Posterior vena cava (tissue), 2 donors: Measurements from ENCODE around the gene CMIP. TPM values are rescaled to one million over a fixed set of nuclear protein-coding genes. Genes with fewer than 3 reads are reported as not detected.
A peak's percentile ranks its signal among the peaks of the same experiment; 100 is the strongest.
"Not testable (repeated sequence)": the region's sequence is repeated elsewhere in the genome, so short reads cannot be mapped to it uniquely, and the experiment has no call there.

Source experiments
- DNase-seq: peaks from one replicate; pipeline ENCODE4 v3.0.0-alpha.2; 2020; ENCODE audit warnings: low spot score
- intact Hi-C, 2 donors: fragments of 100-400 bp; cut with DNase I; formaldehyde crosslinking; loops; one replicate each; pipeline versions ENCODE4 v1.14.1 to v1.14.2; 2022 to 2023
- total RNA-seq, 2 donors: library from RNA; stranded (reverse); fragmentation: NEBNext Ultra II Directional; extraction: Animal tissue kit (Norgen Biotek cat#: 25700); gene quantifications; one replicate each; pipeline ENCODE4 v1.2.1, GENCODE V29; 2021
- donor health status: DM: yes; HTN: yes; CAD: no.
- donor health status: DM: yes; HTN: yes; CAD: no.

Gene CMIP
- total RNA-seq, 2 donors from 2014 or later, result 38.2 to 45.2 TPM

DNA sequence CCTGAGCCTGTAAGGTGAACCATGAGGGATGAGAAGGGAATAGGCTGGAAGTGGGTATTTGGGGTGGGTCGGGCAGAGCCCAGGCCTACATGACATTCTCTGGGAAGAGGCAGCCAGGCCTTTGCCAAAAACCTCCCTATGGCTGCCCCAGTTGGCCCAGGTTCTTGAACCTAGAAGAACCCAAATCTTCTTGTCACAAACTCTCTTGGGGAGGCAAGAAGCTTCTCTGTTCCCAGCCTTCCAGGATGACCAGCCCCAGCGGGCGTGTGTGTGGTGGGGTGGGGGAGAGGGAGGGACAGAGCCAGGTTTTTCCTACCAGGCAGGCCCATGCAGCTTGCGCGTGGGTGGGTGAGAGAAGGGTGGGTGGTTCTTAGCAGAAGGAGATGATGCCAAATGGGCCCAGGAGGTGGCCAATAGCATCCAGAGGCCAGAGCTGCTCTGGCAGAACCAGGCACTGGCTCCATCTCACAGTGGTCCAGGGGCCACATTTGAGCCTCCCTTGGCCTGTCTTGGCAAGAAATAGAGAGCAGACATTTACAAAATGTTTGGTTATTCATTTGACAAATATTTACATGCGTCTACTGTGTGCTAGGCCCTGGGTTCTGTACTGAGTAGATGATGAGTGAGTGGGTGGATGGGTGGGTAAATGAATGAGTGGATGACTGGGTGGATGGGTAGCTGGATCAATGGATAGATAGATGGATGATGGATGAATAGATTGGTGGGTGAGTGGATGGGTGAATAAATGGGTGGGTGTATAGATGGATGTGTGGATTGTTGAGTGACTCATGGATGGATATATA is 290.2 kb downstream of the CMIP start:
- DNase-seq, result peak; percentile 50
- intact Hi-C loops, result loop anchor here in 1 of 2 donors (10.0 kb wide), 1 partner anchor 530 kb away; no protein-coding TSS in a partner anchor

DNA sequence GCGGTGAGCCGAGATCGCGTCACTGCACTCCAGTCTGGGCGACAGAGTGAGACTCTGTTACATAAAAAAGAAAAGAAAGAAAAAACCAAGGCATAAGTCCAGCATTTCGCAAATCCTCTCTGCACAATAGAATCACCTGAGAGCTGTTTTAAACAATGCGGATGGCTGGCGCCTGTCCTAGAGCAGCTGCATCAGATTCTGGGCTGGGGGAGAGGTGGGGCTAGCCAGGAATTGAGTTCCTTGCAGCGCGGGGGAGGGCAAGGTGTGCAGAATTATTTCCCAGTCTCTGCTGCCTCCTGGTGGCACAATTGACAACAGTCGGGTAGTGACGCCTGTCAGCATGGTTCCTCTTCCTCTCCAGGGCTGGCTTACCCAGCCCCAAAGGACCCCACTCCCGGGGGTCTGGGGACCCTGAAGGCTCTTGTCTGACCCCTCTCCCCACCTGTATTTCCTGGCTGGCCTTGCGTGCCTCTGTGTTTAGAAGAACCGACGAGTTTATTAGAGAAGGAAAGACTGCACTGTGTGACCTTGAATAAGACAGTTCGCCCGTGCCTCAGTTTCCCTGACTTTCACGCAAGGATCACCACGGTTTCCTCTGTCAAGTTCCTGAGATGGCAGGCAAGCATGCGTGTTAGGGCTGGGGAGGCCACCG is 293.4 kb downstream of the CMIP start:
- intact Hi-C loops, result loop anchor here in 1 of 2 donors (10.0 kb wide), 1 partner anchor 533 kb away; no protein-coding TSS in a partner anchor
- peak; percentile 90 for DNase-seq

DNA sequence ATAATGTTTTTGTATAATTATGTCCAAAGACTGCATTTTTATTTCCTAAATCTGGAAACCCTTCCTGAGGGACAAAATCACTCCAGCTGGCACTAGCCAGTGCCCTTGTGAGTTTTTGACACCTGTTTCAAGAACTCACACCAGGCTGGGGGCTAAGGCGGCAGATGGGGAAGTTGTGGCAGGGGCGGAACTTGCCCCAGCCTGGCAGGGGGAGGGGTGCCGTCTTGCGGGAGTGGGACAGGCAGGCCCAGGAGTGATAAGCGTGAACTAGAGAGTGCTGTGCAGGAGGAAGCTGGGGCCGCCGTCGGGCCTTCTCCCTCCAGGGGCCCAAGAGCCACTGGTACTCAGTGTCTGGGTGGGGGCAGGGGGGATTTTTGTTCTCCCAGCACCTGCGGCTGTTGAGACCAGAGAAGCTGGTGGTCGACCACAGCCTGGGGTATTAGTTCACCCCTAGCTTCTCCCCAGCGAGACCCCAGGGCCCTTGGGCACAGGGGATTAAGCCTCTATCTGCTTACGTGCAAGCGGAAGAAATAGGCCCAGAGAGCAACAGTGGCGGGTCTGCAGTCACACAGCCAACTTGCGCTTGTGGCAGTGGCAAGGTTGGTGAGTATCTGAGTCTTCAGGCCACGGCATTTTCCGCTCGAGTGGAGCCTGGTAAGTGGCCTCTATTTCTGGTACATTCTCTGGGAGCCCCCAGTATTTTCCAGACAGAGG is 294.3 kb downstream of the CMIP start:
- peak; percentile 91 for DNase-seq
- intact Hi-C loops, result loop anchor here in 1 of 2 donors (10.0 kb wide), 1 partner anchor 534 kb away; no protein-coding TSS in a partner anchor

DNA sequence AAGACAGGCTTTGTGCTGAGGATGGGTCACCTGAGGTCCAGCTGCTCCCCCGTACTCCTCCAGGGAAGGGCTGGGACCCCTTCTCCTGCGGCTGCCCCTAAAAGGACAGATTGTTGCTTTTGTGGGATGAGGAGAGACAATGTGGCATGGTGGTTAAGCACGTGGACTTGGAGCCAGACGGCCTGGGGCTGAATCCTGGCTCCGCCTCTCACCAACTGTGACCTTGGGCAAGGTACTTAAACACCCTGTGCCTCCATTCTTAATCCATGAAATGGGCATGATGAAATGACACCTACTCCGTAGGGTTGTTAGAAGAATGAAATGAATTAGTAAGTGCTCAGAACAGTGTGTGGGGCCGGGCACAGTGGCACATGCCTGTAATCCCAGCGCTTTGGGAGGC is 294.9 kb downstream of the CMIP start:
- DNase-seq, result peak; percentile 49
- intact Hi-C loops, result loop anchor here in 1 of 2 donors (10.0 kb wide), 1 partner anchor 535 kb away; no protein-coding TSS in a partner anchor

DNA sequence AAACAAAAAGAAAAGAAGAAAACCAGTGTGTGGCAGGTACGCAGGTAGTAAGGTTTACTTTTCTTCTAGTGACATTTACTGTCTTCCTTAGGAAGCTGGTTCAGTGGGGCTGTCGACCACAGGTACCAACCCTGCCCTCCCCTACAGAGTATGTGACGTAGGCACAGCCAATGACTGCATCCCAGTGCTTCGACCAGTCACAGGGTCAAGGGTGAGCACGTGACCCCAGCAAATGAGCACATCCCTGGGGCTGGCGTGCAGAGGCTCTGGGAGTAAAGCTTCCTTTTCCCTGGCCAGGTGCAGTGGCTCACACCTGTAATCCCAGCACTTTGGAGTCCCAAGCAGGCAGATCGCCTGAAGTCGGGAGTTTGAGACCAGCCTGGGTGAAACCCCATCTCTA is 295.6 kb downstream of the CMIP start:
- intact Hi-C loops, result no loop called here
- peak; percentile 58 for DNase-seq

DNA sequence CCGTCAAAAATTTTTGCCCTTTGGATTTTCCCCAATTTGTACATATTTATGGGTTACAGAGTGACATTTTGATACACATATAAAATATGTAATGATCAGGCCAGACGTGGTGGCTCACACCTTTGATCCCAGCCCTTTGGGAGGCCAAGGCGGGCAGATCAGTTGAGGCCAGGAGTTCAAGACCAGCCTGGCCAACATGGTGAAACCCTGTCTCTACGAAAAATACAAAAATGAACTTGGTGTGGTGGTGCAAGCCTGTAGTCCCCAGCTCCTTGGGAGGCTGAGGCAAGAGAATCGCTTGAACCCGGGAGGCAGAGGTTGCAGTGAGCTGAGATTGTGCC is 296.8 kb downstream of the CMIP start:
- DNase-seq, result peak; percentile 25
- intact Hi-C loops, result not testable (repeated sequence)

DNA sequence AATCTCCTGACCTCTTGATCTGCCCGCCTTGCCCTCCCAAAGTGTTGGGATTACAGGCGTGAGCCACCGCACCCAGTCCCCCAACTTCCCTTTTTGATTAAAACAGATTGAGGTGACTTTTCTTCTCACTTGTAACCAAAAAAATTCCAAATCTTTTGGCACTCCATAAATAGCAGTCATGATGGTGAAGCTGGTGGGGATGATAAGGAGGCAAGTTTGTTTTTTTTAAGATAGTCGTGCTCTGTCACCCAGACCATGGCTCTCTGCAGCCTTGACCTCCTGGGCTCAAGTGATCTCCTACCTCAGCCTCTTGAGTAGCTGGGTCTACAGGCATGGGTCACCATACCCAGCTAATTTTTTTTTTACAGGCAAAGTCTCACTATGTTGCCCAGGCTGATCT is 299.8 kb downstream of the CMIP start:
- intact Hi-C loops, result no loop called here
- DNase-seq, result no peak

DNA sequence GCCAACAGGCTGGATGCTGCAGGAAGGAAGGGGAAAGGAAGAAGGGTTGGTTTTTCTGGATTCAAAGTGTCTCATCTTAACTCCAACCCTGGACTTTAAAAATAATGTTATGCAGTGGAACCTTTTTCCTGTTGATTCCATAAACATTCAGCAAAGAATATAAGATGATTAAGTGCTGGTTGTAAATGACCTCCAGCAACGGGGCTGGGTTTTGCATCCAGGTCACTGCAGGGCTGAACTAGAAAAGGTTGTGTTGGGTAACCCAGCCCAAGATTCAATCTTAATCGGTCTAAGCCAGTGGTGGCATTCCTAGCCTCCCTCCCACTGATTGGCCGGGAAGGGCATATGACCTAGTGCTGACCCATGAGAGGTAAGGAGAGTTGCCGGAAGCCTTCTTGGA is 300.3 kb downstream of the CMIP start:
- intact Hi-C loops, result no loop called here

DNA sequence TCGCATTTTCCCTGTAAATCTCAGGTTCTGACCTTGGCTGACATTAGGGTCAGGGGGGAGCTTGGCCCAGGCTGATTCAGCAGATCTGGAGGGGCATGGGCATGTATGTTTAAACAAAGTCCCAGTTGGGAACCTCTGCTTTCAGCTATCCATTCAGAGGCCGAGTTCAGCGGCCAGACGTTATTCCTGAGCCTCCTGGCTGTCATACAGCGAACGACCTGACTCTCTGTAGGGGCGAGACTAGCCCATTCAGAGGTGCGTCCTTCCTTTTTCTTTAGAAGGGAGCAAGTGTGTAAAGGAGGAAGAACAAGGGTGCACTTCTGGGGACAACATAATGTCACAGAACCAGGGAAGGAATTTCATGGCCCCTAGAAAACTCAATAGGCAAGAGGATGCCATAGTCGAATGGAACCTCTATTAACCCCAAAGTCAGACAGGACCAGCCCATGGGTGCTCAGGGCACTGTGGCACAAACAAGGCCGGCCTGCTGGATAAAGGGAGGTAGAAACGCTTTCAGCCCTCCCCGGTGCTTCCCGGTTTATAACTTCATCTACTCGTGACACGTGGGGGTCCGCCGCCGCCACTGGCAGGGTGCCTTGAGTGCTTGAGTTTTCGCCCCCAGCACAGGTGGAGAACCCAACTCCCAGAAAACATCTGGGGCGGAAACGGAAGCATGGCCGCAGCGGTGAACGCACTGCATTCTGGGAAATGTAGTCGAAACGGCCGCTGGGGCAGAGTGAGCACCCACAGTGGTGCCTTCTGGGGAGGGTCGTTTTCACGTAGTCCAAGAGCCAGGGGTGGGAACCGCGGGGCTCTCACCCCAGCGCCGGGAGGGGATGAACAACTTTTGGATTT is 301.3 kb downstream of the CMIP start:
- intact Hi-C loops, result no loop called here
- DNase-seq, result peak; percentile 91

More for the DNA sequence above, 300.3 kb downstream of the CMIP start:
- no peak for DNase-seq

DNA sequence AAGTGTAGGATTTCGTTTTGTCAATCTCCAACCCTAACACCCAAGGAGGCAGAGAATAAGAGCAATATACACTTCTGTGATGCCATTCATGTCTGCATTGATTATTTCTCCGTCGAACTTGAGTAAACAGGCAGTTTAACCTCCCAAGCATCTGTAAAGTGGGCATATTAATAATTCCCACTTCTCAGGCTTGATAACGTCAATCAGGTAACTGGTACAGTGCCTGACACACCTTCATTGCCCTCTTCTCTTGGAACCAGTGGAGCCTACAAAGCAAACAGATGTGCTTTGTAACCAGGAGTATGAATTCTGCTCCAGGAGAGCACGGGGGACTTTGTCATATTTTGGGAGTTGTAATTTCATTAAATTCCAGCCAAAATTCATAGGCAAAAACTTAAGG is 302.0 kb downstream of the CMIP start:
- intact Hi-C loops, result no loop called here
- DNase-seq, result no peak

DNA sequence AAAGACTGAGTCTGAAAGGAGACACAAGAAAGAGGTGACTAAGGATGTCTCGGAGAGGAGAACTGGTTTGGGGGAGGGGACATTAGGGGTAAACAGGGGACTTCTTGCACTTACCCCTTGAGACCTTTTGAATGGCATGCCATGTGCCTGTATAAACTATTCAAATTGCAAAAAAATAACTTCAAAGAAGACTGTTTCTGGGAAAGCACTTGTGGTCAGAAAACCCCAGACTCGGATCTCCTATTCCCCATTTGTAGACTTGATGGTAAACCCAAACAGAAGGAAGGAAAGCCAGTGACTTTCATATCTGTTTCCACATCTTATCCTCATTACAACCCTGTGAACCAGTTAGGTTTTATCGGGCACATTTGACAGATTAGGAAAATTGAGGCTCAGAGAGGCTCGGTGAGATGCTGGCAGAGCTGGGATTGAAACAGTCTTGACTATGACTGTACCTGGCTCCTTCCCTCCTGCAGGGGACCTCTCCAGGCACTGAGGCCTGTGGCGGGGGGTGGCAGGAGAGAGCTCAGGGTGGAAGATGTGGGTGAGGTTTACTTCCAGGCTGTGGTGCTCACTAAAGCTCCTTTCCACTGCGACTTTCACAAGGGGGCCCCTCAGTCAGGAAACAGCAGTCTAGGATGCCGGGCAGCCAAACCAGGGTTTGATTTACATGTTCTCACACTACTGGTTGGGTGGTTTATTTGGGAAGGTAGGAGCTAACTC is 304.0 kb downstream of the CMIP start:
- intact Hi-C loops, result no loop called here
- DNase-seq, result no peak

DNA sequence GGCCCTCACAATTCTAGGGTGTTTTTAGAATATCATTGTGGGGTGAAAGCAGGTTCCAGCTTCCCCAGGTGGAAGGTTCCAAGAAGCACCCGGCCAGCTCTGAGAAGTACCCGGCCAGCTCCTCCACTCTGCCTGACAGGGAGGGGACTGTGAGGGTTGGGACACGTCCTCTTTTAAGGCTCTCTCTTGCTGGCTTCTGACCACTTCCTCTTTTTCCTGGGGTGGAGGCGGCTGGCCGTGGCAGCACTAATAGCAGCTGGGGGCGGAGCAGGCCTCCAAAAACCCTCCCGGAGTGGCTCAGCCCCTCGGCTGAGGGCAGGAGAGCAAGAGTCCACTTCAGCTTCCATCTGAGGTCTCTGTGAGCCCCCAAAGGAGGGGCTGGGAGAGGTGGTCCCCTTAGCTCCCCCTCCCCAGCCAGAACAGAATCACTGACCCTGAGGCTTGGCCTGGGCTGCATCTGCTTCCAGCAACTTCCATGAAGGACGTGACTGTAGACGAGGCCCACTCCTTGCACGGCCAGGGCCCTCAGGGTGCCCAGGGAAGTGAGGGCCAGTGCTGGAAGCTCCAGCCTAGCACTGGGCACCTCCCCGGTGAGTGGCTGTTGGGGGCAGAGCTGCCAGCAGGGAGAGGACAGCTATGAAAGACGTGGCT is 307.7 kb downstream of the CMIP start:
- intact Hi-C loops, result no loop called here
- peak; percentile 92 for DNase-seq

DNA sequence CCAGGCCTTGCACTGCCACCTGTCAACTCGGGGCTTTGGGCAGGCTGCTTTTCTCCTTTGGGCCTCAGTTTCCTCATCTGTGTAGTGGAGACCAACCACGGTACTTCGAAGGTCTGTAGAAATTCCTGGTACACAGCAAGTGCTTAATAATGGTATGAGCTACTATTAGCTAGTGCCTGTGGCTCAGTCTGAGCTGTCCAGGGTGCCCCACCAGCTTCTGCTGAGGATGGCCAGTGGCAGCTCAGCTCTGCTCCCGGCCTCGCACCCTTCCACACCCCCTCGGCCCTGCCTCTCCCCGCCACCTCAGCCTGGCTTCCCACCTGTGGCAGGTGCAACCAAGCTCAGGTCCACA is 308.2 kb downstream of the CMIP start:
- DNase-seq, result no peak
- intact Hi-C loops, result no loop called here

DNA sequence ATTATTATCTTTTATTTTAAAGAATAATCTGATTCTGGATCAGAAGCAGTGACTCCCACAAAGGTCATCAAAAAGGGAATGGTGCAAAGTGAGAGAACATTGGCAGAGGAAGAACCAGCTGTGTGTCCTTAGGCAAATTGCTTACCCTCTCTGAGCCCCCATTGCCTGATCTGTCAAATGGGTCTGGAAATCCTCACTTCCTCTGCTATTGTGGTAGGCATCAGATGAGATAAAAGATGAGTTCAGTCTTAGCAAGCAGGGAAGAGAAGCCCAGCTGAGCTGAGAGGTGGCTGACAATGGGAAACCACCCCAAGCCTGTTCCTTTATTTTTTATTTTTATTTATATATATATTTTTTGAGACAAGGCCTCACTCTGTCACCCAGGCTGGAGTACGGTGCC is 310.2 kb downstream of the CMIP start:
- DNase-seq, result no peak
- intact Hi-C loops, result no loop called here

DNA sequence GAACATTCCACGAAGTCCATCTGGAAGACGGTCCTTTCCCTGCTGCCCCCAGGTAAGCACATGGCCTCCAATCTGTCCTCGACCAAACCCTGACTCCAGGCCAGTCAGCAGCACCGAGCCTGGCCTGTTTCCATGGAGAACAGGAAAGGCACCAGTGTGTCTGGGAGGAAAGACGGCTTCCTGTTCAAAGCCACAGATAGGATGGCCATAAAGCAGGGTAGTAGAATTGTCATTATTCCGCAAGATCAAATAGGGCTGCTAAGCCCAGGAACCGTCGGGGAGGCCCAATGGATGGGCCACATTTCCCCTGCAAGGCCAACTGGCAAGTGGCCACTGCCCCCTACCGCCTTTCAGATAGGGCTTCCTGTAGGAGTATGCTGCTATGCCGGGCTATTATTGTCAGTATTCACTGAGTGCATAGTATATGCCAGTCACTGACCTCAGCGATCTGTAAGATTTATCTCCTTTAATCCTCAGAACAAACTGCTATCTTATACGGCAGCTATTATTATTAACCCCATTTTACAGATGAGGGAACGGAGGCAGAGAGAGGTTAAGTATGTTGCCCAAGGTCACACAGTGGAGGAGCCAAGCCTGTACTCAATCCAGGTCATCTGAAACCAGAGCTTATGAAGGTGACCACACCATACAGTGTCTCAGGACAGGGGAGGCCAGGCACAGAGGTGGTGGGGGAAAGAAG is 311.5 kb downstream of the CMIP start:
- no peak for DNase-seq
- intact Hi-C loops, result no loop called here

DNA sequence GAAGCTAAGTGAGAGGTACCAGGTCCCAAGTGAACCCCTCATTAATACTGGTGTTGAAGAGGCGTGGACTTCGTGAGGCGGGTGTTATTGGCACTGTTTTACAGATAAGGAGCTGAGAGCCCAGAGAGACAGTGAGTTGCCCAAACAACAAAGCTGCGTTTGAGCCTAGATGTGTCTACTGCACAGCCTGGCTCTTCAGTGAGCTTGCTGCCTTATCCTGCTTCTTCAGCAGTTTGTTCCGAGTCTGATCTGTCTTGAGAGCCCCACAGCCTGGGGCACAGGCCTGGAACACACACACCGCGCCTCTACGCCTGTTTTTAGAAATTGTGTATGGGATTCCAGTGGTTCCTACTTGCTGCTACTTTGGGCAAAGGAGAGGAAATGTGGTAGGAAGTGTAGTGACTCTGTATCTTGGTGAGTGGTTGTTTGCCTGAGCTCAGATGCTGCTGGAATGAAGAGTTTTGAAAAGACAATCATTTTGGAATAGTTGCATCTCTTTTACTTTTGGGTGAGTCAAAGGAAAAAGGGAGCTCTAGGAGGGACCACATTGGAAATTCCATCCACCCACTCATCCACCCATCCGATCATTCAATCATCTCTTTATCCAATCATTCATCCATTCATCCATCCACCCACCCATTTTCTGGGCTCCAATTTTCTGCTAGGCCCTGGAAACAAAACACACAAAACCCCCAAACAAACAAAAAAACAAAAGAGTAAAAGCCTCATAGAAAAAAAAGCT is 312.2 kb downstream of the CMIP start:
- no peak for DNase-seq
- intact Hi-C loops, result no loop called here

DNA sequence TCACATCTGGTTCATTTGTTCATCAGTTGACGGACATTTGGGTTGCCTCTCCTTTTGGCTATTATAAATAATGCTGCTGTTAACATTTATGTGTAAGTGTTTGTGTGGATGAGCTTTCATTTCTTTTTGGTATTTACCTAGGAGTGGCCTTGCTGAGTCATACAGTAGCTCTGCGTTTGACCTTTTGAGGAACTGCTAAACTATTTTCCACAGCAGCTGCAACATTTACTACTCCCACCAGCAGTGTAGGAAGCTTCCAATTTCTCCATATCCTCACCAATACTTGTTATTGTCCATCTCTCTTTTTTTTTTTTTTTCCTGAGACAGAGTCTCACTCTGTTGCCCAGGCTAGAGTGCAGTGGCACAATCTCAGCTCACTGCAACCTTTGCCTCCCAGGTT is 313.8 kb downstream of the CMIP start:
- intact Hi-C loops, result no loop called here
- no peak for DNase-seq
